OCI-LY3 (cell line): Measurements from ENCODE around the gene SOX15.

Experiments
- EZH2phosphoT487 ChIP-seq: fragments of 200-600 bp; shearing (Covaris generic); IDR thresholded peaks from 2 replicates; pipeline ENCODE4 v1.6.1; 2018; ENCODE audit warnings: antibody characterized with exemption, mixed run types, low read depth
- TF ChIP-seq, protein P1 (sequence below): fragments of 200-600, 300-600 bp; sonication (generic); IDR thresholded peaks from 2 replicates; pipeline ENCODE4 v1.5.1; 2014; ENCODE audit warnings: antibody characterized with exemption, low read length, low read depth

DNA sequence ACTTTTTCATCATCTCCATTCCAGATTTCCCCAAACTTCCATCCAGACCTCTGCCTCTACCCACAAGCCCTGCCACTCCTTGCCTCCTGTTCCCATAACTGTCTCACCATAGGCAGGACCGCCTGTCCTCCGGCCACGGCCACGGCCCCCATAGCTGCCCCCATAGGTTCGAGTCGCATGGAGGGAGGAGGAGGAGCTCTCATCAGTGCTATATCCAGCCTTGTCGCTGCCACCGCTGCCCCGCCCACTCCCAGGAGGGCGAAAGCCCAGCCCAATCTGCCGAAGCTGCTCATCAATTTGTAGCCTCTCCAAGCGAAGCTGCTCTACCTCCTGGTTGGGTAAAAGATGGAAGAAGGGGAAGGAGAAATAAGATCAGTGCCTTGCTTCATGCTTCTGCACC, 3.4 kb upstream of the SOX15 start:
- TF ChIP-seq, protein P1, sequence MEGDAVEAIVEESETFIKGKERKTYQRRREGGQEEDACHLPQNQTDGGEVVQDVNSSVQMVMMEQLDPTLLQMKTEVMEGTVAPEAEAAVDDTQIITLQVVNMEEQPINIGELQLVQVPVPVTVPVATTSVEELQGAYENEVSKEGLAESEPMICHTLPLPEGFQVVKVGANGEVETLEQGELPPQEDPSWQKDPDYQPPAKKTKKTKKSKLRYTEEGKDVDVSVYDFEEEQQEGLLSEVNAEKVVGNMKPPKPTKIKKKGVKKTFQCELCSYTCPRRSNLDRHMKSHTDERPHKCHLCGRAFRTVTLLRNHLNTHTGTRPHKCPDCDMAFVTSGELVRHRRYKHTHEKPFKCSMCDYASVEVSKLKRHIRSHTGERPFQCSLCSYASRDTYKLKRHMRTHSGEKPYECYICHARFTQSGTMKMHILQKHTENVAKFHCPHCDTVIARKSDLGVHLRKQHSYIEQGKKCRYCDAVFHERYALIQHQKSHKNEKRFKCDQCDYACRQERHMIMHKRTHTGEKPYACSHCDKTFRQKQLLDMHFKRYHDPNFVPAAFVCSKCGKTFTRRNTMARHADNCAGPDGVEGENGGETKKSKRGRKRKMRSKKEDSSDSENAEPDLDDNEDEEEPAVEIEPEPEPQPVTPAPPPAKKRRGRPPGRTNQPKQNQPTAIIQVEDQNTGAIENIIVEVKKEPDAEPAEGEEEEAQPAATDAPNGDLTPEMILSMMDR: no peak
- TF ChIP-seq EZH2phosphoT487: no peak
